ENCODE measurements around the gene CCL14.

- no peak for TF ChIP-seq POLR2AphosphoS5 (IDR thresholded peaks at IDR 0.05)
- no peak for TF ChIP-seq CTCF (IDR thresholded peaks at IDR 0.05)
- no peak for TF ChIP-seq POLR2A (IDR thresholded peaks at IDR 0.05)
Observed at GRCh38 chr17:35991075-35991474, 4.5 kb upstream of the CCL14 start.
